Neural cell (in vitro differentiated cells): ENCODE measurements around the gene GPR15LG.

Experiments
- EP300 ChIP-seq: fragments of 450-650 bp; conservative IDR thresholded peaks from 2 replicates; pipeline ENCODE4 v1.6.1; 2014; ENCODE audit warnings: antibody characterized with exemption, mild to moderate bottlenecking, moderate library complexity; ENCODE audit not compliant: poor library complexity, severe bottlenecking
- MXI1 ChIP-seq: fragments of 450-650 bp; conservative IDR thresholded peaks from 2 replicates; pipeline ENCODE4 v1.6.1; 2014; ENCODE audit warnings: antibody characterized with exemption, mild to moderate bottlenecking; ENCODE audit not compliant: poor library complexity, severe bottlenecking
- POLR2AphosphoS5 ChIP-seq: IDR thresholded peaks from 2 replicates; pipeline ENCODE4 v1.6.1; 2012
- RAD21 ChIP-seq: fragments of 450-650 bp; conservative IDR thresholded peaks from 2 replicates; pipeline ENCODE4 v1.6.1; 2014; ENCODE audit warnings: antibody characterized with exemption, mild to moderate bottlenecking, moderate library complexity
- TAF1 ChIP-seq: IDR thresholded peaks from 2 replicates; pipeline ENCODE4 v1.6.1; 2012; ENCODE audit warnings: low read depth
- TF ChIP-seq, protein P1 (sequence below): fragments of 450-650 bp; IDR thresholded peaks from 2 replicates; pipeline ENCODE4 v1.5.1; 2014; ENCODE audit warnings: antibody characterized with exemption, mild to moderate bottlenecking, moderate library complexity; ENCODE audit not compliant: poor library complexity, severe bottlenecking
- TF ChIP-seq, protein P2 (sequence below): IDR thresholded peaks from 2 replicates; pipeline ENCODE4 v1.6.1; 2012; ENCODE audit warnings: borderline replicate concordance

DNA sequence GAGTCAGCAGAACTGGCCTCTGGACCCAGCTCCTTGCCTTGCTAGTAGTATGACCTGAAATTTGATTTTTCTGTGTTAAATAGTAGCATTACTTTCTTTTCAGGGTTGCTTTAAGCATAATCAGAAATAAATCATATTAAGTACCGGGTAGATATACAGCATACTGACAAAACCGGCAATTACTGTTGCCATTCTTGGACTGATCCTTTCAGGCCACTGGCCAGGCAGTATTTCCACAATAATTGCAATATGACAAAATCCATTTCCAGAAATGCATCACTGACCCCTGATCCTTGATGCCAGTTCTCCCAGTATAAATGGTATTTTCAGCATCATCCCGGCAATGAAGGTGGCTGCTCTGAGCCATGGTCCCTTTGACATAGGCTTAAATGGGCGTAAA lies 60.9 kb downstream of the GPR15LG start:
- TF ChIP-seq POLR2AphosphoS5: no peak
- TF ChIP-seq, protein P1, sequence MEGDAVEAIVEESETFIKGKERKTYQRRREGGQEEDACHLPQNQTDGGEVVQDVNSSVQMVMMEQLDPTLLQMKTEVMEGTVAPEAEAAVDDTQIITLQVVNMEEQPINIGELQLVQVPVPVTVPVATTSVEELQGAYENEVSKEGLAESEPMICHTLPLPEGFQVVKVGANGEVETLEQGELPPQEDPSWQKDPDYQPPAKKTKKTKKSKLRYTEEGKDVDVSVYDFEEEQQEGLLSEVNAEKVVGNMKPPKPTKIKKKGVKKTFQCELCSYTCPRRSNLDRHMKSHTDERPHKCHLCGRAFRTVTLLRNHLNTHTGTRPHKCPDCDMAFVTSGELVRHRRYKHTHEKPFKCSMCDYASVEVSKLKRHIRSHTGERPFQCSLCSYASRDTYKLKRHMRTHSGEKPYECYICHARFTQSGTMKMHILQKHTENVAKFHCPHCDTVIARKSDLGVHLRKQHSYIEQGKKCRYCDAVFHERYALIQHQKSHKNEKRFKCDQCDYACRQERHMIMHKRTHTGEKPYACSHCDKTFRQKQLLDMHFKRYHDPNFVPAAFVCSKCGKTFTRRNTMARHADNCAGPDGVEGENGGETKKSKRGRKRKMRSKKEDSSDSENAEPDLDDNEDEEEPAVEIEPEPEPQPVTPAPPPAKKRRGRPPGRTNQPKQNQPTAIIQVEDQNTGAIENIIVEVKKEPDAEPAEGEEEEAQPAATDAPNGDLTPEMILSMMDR: no peak
- no peak for TF ChIP-seq EP300
- no peak for TF ChIP-seq RAD21
- TF ChIP-seq, protein P2, sequence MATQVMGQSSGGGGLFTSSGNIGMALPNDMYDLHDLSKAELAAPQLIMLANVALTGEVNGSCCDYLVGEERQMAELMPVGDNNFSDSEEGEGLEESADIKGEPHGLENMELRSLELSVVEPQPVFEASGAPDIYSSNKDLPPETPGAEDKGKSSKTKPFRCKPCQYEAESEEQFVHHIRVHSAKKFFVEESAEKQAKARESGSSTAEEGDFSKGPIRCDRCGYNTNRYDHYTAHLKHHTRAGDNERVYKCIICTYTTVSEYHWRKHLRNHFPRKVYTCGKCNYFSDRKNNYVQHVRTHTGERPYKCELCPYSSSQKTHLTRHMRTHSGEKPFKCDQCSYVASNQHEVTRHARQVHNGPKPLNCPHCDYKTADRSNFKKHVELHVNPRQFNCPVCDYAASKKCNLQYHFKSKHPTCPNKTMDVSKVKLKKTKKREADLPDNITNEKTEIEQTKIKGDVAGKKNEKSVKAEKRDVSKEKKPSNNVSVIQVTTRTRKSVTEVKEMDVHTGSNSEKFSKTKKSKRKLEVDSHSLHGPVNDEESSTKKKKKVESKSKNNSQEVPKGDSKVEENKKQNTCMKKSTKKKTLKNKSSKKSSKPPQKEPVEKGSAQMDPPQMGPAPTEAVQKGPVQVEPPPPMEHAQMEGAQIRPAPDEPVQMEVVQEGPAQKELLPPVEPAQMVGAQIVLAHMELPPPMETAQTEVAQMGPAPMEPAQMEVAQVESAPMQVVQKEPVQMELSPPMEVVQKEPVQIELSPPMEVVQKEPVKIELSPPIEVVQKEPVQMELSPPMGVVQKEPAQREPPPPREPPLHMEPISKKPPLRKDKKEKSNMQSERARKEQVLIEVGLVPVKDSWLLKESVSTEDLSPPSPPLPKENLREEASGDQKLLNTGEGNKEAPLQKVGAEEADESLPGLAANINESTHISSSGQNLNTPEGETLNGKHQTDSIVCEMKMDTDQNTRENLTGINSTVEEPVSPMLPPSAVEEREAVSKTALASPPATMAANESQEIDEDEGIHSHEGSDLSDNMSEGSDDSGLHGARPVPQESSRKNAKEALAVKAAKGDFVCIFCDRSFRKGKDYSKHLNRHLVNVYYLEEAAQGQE: no peak
- TF ChIP-seq MXI1: no peak
- TF ChIP-seq TAF1: no peak
